GM21529 (cell line): ENCODE measurements around the gene GOLGA6A.

Experiments used
- ATAC-seq: cut with Tn5 transposase; IDR thresholded peaks from one replicate; pipeline ENCODE4 v1.9.1; 2021; ENCODE audit not compliant: unreplicated experiment

Gene GOLGA6A

DNA sequence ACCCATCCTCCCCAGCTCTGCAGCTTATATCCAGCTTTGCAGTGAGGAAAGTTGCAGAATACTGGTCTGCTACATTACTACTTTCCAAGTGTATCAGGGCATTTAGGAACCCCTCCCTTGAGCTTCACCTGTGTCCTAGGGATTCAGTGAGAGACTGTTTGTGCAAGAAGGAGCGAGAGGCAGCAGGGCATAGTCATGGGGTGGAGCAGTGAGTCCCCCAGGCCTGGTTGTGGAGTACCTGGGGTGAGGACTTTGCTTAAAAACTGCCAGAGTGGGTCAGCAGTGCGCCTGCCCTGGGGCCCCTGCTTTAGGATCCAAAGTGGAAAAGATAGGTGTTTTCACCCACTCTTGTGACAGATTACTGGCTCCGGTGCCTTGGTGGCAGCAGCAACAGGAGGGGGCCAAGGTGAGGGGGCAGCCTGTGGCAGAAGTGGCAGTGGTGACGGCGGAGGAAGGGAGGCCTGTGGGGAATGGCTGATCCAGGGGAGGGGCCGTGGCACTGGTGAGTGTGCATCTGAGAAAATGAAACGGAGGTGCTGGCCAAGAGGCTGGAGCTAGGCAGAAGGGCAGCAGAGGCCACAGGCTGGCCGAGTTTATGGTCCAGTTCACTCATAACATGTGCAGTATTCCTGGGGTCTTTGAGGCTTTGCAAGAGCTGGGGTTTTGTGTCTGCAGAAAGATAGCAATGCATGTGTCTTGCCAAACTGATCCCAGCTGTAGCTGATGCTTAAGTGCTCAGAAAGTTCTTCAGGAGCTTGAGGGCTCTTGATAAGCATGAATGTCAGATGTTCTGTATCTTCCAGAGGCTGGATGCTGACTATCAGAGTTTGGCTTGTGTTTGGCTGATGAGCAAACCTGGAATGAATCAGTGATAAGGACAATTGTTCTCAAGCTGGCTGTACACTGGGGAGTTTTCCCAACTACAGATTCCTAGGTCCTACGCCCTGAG, 43.4 kb downstream of the GOLGA6A start:
- ATAC-seq = no peak

DNA sequence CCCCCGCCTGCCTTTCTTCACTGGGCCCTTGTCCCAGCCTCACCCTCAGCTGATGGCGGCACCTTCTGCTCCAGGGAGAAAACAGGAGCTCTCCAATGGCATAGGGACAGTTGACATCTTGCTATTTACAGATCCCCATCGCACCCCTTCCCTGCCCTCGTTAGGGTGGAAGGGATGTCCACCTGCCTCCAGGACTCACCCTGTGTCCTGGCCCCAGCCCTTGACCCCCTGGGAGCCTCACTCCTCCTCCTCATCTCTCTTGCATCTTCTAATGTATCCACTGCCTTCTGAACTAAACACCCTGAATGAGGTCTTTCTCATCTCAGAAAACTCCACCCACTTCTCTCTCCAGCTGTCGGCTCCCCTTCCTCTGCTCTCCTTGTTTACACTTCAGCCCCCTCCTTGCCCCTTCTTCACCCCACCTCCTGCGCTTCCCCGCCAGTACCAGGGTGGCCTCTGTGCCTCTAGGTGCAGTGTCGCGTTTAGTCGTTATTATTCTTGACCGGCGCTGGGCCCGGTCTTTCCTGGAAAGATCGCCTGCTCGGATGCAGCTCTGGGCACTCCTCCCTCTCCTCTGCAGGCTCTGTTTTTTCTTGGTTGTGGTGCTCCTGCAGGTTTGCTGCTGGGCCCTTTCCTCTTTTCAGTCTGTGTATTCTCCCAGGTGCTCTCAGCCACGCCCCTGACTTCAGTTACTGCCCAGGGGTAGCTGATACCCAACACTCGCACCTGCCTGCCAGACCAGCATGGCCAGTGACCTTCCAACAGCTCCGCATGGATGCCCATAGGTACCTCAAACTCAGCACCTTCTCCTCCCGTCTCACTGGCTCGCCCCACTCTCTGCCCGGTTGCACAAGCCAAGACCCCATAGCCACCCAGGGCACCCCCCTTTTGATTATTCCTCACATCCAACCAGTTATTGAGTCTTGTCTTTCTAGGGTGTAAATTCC, 44.9 kb downstream of the GOLGA6A start:
- ATAC-seq = no peak

DNA sequence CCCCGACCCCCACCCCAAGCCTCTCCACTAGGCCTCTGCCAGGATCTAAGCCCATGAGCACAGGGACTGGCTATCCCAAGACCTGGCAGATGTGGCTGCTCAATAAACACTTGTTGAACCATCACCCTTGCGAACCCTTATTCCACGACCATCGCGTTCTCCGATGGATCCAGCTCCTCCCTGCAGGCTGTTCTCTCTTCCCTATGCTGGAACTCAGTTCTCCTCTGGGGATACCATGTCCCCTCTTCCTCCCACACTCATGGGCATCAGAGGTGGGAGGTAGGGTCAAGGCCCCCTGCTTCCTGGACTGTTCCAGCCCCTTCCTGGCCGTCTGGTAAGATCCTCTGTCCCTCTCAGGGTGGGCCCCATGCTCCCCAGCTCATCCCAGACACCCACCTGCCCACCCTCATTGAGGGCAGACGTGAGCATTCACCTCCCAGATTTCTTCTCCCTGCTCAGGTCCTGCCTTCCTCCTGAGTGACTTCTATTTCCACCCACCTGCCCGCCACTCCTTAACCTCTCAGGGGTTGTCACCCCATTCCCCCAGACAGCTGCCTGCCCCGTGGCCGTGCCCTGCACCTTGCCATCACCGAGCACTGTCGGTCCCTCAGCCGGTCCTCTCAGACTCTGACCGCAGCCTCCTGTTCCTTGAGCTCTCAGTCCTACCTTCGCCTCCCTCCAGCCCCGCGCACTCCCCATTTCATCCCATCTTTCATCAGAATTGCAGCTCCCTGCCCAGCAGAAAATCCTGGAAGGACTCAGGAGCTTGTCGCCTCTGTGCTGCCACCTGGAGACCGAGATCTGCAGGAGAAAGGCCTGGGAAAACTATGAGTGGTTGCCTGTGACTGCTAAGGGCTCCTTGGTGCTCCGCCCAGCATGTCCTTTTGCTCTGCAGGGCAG, 45.8 kb downstream of the GOLGA6A start:
- no peak for ATAC-seq

DNA sequence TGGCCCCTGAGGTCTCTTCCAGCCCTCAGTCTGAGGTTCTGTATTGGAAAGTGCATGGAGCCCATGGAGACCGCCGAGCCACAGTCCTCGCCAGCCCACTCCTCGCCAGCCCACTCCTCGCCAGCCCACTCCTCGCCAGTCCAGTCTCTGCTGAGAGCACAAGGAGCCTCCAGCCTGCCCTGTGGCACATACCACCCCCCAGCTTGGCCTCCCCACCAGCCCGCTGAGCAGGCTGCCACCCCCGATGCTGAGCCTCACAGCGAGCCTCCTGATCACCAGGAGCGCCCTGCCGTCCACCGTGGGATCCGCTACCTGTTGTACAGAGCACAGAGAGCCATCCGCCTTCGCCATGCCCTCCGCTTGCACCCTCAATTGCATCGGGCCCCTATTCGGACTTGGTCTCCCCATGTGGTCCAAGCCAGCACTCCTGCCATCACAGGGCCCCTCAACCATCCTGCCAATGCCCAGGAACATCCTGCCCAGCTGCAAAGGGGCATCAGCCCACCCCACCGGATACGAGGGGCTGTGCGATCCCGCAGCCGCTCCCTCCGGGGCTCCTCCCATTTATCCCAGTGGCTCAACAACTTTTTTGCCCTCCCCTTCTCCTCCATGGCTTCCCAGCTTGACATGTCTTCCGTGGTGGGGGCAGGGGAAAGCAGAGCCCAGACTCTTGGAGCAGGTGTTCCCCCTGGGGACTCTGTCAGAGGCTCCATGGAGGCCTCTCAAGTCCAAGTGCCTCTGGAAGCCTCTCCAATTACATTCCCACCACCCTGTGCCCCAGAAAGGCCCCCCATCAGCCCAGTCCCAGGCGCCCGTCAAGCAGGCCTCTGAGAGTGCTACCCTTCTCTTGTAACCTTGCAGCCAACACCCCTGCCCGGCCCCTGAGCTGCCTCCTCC, 47.0 kb downstream of the GOLGA6A start:
- no peak for ATAC-seq

DNA sequence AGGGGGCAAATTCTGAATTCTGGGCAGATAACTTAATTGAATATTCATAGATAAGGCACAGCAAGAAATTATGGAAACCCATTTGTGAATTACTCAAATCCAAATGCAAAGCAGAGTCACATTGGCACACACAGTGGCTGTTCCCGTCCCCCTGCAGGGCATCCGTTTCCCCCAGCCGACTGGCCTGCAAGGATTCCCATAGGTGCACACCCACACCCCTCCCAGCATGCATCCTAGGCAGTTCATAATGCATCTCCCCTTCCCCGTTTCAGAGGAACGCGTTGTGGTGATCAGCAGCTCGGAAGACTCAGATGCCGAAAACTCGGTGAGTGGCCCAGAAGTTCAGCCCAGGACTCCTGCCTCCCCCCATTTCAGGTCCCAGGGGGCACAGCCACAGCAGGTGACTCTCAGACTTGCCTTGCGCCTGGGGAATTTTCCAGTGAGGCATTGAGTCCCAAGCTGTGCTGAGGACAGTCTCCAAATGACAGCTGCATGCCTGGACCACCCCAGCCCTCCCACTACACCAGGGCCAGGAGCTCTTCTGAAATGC, 48.1 kb downstream of the GOLGA6A start:
- ATAC-seq = no peak

DNA sequence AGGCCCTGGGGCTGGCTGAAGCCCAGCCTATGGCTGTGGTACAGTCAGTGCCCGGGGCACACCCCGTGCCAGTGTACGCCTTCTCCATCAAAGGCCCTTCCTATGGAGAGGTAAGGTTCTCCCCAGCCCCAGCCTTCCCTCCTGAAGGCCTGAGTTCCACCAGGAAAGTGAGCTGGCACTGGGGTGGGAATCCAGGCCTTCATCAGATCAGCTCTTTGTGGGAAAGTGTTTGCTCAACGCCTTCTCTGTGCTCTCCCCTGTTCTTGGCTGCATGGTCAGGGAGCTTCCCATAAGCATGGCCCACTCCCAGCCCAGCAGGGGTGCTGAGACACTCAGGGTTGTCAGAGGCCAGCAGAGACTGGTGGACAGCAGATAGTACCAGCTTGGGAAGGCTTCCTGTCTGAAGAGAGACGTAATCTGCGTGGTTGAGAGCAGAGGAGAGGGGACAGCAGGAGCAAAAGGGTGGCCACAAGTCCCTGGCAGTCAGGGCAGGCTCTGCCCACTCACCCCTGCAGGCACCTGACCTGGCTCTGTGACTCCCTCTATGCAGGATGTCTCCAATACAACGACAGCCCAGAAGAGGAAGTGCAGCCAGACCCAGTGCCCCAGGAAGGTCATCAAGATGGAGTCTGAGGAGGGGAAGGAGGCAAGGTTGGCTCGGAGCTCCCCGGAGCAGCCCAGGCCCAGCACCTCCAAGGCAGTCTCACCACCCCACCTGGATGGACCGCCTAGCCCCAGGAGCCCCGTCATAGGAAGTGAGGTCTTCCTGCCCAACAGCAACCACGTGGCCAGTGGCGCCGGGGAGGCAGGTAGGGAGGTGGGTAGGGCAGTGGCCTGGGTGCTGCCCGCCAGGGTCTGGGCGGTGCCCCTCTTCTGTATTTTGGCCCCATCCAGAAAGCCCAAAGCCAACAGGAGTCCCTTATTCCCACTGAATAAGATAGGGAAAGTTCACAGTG, 49.5 kb downstream of the GOLGA6A start:
- no peak for ATAC-seq

DNA sequence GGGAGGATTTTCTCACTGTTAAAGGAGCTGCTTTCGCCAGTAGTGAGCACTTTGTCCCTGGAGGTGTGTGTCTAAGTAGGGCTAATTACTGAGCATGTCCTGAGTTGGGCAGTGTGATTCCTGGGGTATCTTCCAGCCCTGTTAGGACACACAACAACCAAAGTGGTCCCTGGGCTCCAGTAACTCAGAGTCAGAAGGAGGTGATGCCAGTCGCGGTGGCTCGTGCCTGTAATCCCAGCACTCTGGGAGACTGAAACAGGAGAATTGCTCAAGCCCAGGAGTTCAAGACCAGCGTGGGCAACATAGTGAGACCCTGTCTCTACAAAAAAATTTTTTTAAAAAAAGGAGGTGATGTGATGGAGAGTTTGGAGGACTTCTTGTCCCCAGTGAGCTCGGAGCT, 50.3 kb downstream of the GOLGA6A start:
- ATAC-seq = no peak

DNA sequence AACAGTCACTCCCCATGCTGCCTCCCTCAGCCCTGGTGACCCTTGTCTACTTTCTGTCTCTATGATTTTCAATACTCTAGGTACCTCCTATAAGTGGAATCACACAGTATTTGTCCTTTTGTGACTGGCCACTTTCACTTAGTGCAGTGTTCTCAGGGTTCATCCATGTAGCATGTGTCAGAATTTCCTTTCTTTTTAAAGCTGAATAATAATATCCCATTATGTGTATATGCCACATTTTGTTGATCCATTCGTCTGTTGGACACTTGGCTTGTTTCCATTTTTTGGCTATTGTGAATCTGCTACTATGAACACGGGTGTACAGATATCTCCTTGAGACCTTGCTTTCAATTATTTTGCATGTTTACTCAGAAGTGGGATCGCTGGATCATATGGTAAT, 53.7 kb downstream of the GOLGA6A start:
- ATAC-seq = no peak

DNA sequence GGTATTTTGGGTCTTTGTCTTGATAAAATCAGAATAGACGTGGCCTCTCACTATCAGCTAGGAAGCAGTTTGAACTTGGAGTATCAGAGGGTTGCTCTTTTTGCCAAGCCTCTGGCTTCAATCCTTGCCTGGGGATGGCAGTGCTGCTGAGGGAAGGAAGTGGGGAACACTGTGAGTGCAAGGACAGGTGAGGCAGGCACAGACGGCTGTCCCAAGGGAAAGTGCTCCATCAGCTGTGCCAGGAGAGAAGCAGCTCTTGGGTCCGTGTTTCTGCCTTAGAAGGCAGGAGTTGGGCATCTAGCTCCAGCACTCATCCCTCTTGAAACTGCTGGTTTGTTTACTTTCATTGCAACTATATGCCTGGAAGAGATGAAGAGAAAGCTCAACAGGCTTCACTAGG, 54.7 kb downstream of the GOLGA6A start:
- no peak for ATAC-seq

DNA sequence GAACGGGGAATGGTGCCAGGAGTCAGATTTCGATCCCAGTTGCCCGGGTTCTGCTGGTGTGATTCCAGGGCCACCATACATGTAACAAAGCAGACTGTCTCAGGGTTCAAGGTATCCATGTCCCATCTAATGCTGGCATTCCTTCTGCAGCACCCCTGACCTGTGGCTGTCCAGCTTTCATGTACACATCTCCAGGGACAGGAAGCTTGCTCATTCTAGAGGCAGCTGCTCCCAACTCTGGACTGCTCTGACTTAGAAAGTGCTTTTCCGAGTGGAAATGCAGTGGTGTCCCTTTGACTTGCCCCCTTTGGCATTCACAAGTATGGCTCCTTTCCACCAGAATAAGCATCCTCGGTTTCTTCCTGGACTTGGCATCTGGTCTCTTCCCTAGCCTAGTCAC, 56.9 kb downstream of the GOLGA6A start:
- no peak for ATAC-seq

DNA sequence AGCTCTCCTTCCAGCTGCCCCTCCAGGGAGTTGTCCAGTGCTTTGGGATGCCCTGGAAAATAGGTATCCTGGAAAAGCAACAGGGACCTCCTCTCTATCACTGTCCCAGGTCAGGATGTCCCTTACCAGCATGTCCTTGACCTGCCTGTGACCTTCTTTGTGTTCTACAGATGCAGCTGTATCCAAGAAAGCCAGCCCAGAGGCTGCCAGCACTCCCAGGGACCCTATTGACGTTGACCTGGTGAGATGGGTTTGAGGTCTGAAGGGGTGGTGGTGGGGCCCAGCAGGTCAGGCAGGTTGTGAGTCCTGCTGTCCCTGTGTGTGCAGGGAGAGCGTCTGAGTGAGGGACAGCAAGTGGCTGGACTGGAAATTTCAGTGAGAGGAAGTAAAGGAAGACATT, 57.7 kb downstream of the GOLGA6A start:
- no peak for ATAC-seq

DNA sequence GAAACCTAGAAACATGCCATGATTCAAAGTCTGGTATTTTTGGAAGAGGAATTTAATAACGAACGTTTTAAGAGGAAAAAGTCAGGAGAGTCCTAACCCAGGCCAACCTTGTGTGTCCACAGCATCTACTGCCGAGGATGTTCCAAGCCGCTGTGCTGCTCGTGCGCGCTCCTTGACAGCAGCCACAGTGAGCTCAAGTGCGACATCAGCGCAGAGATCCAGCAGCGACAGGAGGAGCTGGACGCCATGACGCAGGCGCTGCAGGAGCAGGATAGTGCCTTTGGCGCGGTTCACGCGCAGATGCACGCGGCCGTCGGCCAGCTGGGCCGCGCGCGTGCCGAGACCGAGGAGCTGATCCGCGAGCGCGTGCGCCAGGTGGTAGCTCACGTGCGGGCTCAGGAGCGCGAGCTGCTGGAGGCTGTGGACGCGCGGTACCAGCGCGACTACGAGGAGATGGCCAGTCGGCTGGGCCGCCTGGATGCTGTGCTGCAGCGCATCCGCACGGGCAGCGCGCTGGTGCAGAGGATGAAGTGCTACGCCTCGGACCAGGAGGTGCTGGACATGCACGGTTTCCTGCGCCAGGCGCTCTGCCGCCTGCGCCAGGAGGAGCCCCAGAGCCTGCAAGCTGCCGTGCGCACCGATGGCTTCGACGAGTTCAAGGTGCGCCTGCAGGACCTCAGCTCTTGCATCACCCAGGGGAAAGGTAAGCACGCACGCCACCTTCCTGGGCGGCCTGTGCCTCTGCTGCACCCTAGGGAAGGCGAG, 59.5 kb downstream of the GOLGA6A start:
- ATAC-seq = no peak
